ENCODE data around the gene CTCFL. TPM values are rescaled to one million over a fixed set of nuclear protein-coding genes. Genes with fewer than 3 reads are reported as not detected.

Gene CTCFL
- total RNA-seq, 1 experiment from 2014 or later = not detected

GRCh38 chr20:57552471-57552870 lies 27.5 kb upstream of the CTCFL start:
- Mint-ChIP-seq H3K36me3 (ENCODE audit: insufficient read depth, unreplicated experiment) (no peaks in the 10 kb centered on the region), H3K27ac (ENCODE audit: unreplicated experiment) (no peak overlapping the region), H3K4me1 (ENCODE audit: low read depth, unreplicated experiment) (no peaks in the 10 kb centered on the region), H3K4me3 (ENCODE audit: low read depth, unreplicated experiment) (no peak overlapping the region), H3K27me3 (ENCODE audit: unreplicated experiment) (peaks cover 97% of the 10 kb centered on the region), H3K9me3 (ENCODE audit: low read depth, unreplicated experiment) (no peaks in the 10 kb centered on the region)
- no TSS peak for BruUV-seq (replicated peaks)
- TF ChIP-seq, protein P1, sequence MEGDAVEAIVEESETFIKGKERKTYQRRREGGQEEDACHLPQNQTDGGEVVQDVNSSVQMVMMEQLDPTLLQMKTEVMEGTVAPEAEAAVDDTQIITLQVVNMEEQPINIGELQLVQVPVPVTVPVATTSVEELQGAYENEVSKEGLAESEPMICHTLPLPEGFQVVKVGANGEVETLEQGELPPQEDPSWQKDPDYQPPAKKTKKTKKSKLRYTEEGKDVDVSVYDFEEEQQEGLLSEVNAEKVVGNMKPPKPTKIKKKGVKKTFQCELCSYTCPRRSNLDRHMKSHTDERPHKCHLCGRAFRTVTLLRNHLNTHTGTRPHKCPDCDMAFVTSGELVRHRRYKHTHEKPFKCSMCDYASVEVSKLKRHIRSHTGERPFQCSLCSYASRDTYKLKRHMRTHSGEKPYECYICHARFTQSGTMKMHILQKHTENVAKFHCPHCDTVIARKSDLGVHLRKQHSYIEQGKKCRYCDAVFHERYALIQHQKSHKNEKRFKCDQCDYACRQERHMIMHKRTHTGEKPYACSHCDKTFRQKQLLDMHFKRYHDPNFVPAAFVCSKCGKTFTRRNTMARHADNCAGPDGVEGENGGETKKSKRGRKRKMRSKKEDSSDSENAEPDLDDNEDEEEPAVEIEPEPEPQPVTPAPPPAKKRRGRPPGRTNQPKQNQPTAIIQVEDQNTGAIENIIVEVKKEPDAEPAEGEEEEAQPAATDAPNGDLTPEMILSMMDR (IDR thresholded peaks at IDR 0.05; ENCODE audit: unreplicated experiment) = no peak
- CTCF ChIA-PET = no interaction called here
- no peak for DNase-seq
- intact Hi-C loops (cut with micrococcal nuclease; ENCODE audit: unreplicated experiment) = no loop called here

DNA sequence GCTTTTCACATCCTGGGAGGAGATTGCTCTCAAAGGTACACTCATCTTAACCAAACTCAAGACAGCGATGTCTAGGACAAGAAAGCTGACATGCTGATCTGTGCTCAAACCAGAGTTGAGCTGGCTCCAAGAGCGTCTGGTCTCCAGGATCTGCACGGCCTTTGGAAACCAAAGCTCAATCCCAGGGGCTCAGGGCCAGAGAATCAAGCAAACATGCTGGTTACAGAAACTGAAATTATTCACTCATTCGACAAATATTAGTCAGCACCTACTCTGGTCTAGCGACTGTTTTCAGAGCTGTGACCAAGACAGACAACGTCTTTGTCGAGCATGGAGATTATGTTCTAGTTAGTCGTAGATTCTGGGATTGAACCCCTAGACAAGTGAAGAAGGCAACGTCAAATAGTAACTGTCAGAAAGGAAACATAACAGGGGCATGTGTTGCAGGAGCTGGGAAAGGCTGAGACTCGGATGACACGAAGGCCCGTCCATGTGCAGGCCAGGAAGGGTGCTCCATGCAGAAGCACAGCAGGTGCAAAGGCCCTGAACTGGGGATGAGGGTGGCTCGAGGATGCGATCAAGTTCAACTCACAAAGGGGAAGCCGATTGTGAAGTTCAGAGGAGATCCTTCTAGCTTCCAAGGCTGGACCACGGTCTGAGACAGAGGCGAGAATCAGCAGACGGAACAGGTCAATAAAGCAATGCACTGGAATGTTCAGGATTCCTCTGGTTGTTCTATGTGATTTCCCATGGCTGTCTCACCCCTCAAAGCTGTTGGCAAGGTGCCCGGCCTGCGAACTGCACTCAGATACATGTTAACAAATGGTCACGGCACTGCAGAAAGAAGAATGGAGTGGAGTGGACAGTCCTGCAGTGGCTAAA lies 23.5 kb upstream of the CTCFL start:
- CTCF ChIA-PET = interaction anchor here (1.3 to 1.6 kb wide), 2 partner anchors 10 to 12 kb away, joined by 5 read pairs; partner anchors contain the start of gene PCK1
- intact Hi-C loops (cut with micrococcal nuclease; ENCODE audit: unreplicated experiment) = loop anchor here (10.0 kb wide), 1 partner anchor 1886 kb away; no protein-coding TSS in a partner anchor
- Mint-ChIP-seq H3K36me3 (ENCODE audit: insufficient read depth, unreplicated experiment) (no peaks in the 10 kb centered on the region), H3K27me3 (ENCODE audit: unreplicated experiment) (peaks cover 95% of the 10 kb centered on the region), H3K9me3 (ENCODE audit: low read depth, unreplicated experiment) (no peaks in the 10 kb centered on the region), H3K27ac (ENCODE audit: unreplicated experiment) (no peak overlapping the region), H3K4me3 (ENCODE audit: low read depth, unreplicated experiment) (no peak overlapping the region), H3K4me1 (ENCODE audit: low read depth, unreplicated experiment) (no peaks in the 10 kb centered on the region)
- no peak for DNase-seq
- BruUV-seq (replicated peaks) = no TSS peak
- TF ChIP-seq, protein P1 (IDR thresholded peaks at IDR 0.05; ENCODE audit: unreplicated experiment) = no peak

DNA sequence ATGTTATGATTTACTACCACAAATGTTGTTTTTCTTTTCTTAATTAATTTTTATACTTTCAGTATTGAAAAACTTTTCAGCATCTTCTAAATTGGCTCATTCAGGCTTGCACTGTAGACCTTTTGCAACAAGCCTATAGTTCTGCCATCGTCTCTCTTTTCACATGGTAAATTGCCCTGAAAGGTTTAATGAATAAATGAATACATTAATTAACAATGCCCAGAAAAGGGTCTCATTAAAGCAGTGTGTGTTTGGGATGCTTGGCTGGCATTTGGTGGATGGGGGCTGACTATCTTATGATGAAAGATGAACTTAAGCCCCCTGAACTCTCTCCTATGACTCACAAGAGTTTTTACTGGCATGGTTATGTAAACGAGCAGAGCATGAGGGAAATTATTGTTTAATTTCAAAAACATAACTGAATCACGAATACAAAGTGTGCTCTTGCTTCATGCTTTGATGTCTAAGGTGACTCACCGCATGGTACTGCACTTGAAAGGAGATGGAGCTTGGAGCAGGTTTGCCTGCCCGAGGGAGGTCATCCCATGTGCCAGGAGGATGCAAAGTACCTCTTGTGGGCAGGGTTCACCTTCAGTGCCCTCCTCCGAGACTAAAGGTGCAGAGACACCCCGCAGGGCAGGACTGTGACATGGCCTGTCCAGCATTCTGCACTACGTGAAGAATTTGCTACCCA lies 22.2 kb upstream of the CTCFL start:
- Mint-ChIP-seq H3K4me1 (ENCODE audit: low read depth, unreplicated experiment) (no peaks in the 10 kb centered on the region), H3K9me3 (ENCODE audit: low read depth, unreplicated experiment) (no peaks in the 10 kb centered on the region), H3K4me3 (ENCODE audit: low read depth, unreplicated experiment) (no peak overlapping the region), H3K27me3 (ENCODE audit: unreplicated experiment) (peaks cover 94% of the 10 kb centered on the region), H3K27ac (ENCODE audit: unreplicated experiment) (no peak overlapping the region), H3K36me3 (ENCODE audit: insufficient read depth, unreplicated experiment) (no peaks in the 10 kb centered on the region)
- TF ChIP-seq, protein P1 (IDR thresholded peaks at IDR 0.05; ENCODE audit: unreplicated experiment) = no peak
- CTCF ChIA-PET = interaction anchor here (1.3 to 1.6 kb wide), 2 partner anchors 12 to 14 kb away, joined by 5 read pairs; partner anchors contain the start of gene PCK1
- intact Hi-C loops (cut with micrococcal nuclease; ENCODE audit: unreplicated experiment) = loop anchor here (10.0 kb wide), 1 partner anchor 1888 kb away; no protein-coding TSS in a partner anchor
- BruUV-seq (replicated peaks) = no TSS peak
- DNase-seq = peak; percentile 61

DNA sequence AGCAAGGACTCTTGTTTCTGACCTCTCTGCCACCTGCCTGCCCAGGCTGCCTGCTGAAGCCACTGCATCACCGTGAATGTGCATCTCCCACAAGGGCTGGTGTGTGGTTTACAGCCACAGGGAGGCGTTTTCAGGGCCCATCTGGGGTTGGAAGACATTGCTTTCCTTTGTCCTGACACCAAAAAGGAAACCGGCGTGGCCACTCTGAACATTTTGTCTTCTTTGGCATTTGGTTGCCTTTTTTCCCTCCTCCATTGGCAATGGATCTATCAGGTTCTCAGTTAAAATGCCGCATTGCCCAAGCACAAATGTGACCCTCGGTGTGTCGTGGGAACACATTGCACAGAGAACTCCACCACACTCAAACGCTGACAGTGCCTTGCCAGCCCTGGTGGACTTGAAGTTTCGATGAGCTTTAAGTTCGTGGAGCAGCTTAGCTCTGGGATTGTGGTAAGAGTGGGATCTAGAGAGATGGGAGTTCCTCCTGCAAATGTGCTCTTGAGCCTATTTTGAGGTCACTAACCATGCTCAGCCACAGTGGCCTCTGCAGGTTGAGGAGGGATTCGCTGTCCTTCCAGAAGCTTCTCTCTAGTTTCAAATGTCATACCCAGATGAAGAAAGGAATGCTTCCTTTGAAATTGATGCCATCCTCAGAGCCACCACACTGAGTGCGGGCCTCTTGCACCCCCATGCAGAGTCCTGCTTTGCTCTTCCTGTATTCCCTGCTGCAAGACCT lies 21.2 kb upstream of the CTCFL start:
- CTCF ChIA-PET = no interaction called here

More for the DNA sequence above, 21.2 kb upstream of the CTCFL start:
- no peaks in the 10 kb centered on the region for H3K4me1 Mint-ChIP-seq (ENCODE audit: low read depth, unreplicated experiment)
- intact Hi-C loops (cut with micrococcal nuclease; ENCODE audit: unreplicated experiment) = loop anchor here (10.0 kb wide), 1 partner anchor 1889 kb away; no protein-coding TSS in a partner anchor
- DNase-seq = no peak
- peaks cover 92% of the 10 kb centered on the region for H3K27me3 Mint-ChIP-seq (ENCODE audit: unreplicated experiment)
- no peak overlapping the region for H3K27ac Mint-ChIP-seq (ENCODE audit: unreplicated experiment)
- no peak overlapping the region for H3K4me3 Mint-ChIP-seq (ENCODE audit: low read depth, unreplicated experiment)
- H3K9me3 Mint-ChIP-seq (ENCODE audit: low read depth, unreplicated experiment) = no peaks in the 10 kb centered on the region
- H3K36me3 Mint-ChIP-seq (ENCODE audit: insufficient read depth, unreplicated experiment) = no peaks in the 10 kb centered on the region
- TF ChIP-seq, protein P1 (IDR thresholded peaks at IDR 0.05; ENCODE audit: unreplicated experiment) = no peak
- no TSS peak for BruUV-seq (replicated peaks)

Measured in Calu3 (cell line).